SK-N-DZ (cell line): ENCODE results near the gene DAPK1.

ENCODE experiments used
- DNase-seq: peaks from one replicate; pipeline ENCODE4 v3.0.0-alpha.2; 2015; ENCODE audit warnings: low spot score

DAPK1 gene

DNA sequence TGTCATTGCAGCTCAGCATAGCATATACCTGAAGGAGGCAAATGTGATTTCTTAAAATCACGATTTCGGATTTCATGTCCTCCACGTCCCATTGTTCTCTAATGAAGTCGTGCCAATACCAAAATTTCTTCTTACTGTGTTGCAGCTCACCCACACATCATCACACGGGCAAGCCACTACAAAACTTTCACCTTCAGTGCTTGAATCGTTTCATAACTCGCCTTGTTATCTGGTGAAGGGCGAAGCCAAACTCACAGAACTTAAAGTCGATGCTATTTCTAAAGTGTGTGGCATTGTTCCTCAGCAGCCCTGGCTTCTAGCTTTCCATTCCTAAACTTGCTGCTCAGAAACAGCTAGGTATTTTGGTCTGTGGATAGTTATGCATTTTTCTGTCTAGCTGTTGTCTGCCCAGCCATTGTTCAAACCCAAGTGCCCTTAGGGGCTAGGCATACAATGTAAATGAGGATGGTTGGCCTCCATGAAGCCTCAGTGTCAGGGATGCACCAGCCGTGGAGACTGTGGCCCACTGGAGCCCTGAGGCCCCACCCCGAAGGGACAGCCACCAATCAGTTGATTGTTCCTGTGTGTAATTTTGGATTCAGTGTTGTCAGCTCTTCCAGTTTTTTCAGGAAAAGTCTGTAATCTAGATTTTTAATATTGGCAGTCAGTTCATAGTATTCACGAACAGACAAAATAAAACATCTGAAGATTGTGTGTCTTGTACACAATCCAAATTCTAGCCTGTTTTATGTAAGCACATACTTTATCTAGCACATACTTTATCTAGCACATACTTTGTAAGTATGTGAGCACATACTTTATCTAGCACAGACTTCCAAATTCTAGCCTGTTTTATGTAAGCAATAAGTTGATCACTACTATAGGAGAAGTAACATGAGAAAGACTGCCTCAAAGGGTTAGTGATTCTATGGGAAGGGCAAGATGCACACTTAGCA lies 112.8 kb downstream of the DAPK1 start:
- no peak for DNase-seq

DNA sequence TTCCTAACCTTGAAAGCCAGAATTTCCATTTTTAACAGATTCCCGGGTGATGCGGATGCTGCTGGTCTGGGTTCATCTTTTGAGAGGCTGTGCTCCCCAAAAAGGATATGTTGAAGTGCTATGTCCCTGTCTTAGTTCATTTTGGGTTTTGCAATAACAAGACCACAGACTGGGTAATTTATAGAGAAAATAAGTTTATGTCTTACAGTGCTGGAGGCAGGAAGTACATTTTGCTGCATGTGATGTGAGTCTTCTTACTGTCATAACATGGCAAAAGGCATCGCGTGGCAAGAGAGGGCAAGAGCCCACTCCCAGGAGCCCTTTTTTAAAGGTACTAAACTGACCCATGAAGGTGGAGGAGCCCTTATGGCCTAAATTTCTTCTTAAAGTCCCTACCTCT lies 114.1 kb downstream of the DAPK1 start:
- no peak for DNase-seq

DNA sequence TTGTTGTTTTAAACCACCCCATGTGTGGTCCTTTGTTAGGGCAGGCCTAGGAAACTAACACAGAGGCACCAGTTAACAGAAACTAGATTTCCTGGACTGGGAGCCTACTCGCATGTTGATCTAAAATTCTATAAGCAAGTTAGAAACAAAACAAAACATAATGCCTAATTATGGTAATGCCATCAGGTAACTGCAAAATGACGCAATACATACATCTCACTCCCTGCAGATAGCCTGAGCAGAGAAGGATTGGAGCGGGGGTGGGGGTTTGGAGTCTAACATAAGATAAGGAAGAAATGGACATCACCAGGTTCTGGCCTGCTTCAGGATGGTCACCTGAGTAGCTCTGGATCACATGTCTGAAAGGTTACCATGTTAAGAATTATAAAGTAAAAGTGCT lies 114.9 kb downstream of the DAPK1 start:
- no peak for DNase-seq

DNA sequence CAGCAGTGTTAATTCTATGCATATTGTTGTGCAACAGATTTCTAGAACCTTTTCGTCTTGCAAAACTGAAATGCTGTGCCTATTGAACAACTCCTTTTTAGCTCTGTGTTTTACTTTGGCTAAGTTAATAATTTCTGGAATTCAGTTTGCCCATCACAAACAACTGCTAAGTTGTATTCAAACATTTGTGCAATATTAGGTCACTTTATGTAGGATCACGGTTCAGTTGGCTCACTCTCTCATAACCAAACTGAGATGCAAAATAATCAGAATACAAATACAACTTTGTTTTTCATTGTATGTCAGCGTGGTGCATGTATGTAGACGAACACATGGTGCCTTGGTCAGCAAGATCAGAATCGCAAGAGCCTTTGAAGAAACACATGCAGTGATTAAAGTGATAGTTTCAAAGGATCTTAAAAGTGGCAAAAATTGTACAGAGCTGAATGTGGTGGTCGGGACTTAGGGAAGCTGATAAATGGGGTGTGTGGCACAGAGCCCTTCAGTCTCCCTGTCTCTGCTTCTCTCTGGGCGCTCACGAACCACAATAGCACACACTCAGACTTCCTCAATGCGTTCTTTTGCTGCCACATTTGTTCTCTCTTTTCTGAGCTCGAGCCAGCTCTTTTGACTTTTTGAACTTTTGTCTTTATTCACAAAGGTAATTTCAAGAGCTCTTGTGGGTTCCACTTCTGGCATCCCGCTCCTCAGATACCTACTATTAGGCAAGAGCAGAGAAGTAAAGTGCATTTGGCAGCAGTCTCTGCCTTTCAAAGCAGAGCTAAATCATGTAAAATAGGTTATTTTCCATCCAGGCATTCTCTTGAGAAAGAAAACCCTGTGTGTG lies 115.8 kb downstream of the DAPK1 start:
- DNase-seq: no peak

DNA sequence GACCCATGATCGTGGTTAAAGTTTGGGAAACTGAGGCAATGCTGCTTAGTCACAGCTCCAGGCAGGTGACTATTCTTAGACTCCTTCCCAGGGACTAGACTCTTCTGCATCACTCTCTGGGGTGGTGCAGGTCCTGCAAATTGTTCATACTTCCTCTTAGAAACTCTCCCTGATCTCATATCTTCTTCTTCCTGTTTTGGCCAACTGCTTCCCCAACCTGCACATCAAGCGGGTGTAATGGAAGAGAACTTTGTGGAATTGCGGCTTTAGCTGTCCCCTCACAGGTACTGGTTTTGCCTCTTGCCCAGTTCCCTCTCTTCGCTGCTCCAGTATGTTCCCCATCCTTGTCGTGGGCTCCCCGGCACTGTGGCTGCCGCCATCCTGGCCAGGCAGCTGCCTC lies 116.7 kb downstream of the DAPK1 start:
- DNase-seq: no peak

DNA sequence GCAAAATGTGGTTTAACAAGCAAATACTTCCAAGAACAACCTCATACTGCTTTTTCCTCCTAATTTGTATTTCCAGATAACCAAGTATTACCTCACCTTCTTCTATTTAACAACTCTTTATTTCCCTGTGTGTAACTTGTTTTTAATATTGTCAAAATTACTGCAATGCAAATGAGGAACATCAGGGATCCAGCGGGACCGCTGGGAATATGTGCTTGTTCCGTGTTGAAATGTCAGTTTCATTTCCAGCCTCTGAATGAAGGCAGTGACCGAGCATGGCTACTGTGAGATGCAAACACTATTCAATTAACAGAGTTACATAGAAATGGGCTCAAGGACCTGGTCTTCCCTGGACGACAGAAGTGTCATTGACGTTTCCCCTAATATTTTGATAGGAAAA lies 117.5 kb downstream of the DAPK1 start:
- no peak for DNase-seq

DNA sequence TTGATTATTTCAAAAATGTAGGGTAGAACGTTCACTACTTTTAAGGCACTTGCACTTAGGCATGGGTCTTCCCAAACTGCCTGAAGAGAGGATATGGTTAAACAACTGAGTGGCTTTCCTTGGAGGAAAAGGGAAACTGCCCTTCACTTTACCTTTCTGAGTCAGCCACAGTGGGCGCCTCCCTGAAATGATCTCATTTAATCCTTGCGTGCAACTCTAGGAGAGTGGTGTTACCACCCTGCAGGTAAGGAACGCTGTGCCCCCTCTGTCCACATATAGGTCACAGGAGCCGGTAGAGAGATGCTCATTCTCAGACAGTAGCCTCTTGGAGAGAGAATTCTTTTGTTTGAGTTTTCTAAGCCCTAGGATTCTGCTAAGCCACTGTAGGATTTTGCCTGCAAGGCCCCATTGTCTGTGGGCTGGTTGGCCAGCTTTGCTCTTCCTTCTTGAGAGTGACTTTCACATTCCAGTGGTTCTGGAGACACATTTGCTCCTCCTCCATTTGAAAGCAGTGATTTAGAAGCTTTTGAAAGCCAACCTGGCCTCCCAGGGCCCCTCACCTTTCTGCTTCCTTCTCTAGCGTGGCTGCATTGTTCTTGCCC lies 118.0 kb downstream of the DAPK1 start:
- no peak for DNase-seq

DNA sequence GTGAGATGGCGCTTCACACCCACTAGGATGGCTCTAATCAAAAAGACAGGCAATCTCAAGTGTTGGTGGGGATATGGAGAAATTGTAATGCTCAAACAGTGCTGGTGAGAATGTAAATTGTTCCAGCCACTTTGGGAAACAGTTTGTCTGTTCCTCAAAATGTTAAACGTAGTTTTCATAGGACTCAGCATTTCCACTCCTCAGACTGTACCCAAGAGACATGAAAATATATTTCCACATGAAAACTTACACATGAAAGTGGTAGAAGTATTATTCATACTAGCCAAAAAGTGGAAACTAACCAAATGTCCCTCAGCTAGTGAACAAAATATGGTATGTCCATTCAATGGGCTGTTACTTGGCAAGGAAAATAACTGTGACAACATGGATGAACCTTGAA lies 120.6 kb downstream of the DAPK1 start:
- DNase-seq: no peak

DNA sequence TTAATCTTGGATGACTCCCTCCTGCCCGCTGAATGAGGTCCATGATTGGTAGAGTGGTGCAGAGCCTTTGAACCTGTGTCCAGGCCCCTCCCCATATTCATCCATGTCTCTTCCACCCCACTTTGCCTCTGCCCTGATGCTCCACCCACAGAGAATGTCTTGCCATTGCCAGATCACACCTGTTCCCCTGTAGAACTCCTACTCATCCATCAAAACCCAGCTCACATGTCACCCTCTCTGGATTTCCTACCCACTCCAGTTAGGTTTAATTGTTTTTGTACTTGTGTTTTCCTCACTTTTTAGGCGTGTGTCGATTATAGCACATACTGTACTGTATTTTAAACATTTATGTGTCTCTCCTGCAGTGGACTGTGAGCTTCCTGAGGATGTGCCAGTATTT lies 121.3 kb downstream of the DAPK1 start:
- no peak for DNase-seq

DNA sequence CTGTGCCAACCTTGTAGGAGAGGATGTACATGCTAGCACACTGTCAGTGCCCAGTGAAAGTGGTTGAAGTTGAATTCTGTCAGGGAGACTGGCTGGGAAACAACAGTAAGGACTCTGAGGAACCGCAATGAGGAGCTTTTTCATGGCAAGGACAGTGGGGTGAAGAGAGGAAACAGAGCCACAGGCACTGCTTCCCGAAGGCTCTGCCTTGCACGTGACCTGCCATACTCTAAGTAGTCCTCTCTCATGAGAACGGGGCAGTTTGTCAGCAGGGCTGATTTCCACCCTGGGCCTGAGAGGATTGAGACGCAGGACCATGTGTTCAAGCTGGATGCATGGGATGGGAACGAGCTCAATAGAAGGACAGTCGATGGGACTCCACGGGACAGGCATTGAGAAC lies 121.7 kb downstream of the DAPK1 start:
- no peak for DNase-seq

DNA sequence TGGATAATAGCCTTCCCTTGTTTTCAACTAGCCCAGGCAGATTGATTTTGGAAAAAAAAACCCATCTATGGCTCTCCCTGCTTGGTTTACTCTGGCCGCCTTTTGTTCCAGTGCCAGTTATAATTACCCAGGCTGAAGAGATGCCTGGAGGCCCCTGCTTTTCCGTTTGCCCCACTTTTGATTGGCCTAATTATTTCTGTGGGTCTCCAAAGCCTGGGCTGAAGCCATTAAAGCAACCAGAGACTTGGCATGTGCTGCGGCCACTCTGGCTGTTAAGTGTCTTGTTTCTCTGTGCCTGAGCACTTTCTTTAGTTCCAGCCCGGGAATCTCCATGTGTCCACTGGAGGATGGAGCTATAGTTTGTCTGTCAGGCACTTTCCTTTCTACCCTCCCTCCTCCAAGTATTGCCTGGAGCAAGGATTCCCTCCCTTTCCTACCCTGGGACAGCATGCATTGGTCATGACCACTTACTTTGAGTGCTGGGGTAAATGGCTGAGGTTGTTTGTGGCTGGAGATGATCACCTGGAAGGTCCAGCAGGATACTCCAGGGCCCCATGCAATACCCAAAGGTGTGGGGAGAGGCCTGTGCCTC lies 123.2 kb downstream of the DAPK1 start:
- no peak for DNase-seq

DNA sequence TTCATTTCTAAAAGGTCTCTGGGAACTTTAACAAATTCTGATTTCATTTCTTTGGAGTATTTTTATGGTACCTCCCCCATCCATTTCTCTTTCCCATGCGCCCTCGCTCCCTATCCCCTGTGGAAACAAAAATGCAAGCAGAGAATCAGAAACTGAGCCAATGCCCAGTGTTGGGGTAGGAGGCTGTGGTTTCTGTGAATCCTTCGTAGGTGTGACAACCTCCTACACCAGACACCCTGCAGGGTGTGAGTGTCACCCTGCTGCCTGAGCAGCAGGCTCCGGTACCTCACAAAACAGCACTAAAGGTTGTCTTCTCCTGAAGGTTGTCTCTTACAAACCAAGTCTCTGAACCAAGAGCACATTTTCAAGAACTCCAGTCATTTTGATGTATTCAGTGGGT lies 124.4 kb downstream of the DAPK1 start:
- no peak for DNase-seq

DNA sequence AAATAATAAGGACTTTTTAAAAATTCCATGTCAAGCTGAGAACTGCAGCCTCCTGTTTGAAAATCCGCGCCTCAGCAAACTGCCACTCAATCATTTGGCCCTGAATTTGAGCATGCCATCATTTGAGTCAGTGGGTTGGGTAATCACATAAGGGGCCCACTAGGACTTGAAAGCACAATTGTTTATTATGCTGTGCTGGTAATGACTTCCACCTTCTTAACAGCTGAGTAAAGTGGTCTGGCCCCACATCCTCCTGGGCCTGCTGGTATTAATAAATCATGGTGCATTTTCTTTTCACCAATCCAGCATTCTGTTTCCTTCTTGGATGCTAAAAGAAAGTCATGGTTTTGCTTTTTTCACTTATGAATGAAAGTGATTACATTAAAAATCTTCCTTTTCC lies 125.3 kb downstream of the DAPK1 start:
- DNase-seq: no peak

DNA sequence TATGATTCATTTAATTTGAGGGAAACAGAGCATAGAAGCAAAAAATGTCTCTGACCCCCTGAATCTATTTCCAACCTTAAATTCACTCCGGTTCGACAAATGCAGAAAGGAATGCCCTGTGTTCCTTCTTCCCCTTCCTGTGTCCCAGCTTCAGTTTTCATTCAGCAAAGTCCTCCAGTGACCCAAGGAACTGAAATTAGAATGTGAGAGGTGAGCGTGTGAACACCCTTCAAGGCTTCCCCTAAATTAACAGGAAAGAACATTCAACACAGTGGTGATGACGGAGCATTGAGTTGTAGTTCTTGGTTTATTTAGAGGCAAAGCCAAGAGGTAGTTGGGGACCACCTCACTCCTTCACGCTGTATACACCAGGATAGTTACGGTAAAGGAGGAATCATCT lies 130.7 kb downstream of the DAPK1 start:
- no peak for DNase-seq

DNA sequence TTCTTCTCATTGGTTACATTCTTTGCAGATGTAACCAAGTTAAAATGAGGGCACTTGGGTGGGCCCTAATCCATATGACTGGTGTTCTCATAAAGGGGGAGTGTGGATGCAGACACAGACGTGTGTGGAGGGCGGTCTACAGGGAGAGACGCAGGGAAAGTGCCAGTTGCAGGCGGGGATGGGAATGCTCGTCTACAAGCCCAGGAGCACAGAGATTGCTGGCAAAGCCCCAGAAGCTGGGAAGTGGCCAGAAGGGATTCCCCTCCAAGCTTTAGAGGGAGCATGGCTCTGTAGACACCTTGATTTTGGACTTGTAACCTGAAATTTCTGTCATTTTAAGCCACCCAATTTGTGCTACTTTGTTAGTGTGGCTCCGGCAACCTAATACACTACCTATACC lies 131.4 kb downstream of the DAPK1 start:
- no peak for DNase-seq

DNA sequence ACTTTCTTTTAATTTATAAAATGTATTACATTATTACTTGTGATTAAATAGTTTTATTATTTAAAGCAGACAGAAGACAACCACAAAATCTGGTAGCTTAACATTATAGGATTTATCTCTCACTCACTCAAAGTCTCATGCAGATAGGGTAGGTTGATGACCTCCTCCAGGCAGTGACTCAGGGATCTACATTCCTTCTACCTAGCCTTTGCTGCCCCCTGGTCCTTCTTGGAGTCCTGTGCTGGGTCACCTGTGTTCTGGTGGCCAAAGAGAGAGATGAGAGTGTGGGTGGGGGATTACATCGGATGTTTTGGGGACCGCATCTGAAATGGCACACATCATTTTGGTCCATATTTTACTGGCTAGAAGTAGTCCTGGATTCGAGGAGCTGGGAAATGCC lies 132.6 kb downstream of the DAPK1 start:
- DNase-seq: no peak

DNA sequence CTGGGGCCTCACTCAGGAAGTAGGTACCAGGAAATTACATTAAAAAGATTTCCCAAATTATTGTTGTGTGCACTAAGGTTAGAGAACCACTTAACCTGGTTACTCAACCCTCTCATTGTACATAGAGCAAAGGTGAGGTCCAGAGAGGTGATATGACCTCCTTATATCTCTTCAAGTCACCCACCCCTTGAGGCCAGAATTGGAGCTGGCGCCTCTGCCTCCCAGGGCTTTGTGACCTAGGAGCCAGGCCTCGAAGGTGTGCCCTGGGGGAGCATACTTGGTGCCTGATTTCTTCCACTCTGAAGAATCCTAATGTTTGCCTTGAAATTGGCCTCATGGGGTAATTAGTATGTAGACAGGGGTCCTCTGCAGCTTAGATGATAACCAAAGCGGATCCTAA lies 133.2 kb downstream of the DAPK1 start:
- no peak for DNase-seq

DNA sequence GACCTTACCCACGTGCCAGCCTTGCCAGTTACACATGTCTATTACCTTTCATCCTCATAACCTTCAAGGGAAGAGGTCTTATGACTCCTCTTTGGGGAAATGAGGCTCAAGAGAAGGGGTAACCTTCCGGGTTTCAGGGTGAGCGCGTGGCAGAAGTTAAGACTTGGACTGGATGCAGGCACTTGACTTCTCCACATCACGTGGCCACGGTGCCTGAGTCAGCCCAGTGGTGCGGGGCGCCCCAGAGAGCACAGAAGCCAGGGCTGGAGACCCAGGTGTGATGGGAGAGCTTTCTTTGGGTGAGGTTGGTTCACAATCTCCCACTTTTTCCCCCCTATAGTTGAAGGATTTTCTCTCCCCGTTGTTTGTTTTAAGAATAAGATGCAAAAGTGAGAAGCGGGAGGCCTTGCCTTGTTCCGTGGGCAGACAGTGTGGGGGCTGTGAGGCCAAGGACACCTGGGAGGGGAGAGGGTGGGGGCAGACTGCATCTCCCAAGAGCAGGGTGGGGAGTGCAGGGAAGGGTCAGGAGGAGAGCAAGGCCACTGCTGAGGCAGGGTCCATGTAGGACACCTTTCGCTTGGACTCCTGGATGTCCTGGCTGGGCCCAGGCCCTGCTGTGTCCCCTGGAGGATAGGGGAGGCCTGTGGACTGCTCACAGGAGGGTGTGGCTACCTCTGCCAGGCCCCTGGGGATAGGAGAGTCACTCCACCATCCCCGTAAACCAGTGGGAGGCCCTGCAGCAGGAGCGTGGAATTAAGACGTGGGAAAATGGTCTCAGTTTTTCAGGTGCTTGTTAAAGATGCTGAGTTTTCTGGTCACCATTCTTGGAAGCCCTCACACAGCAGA lies 138.2 kb downstream of the DAPK1 start:
- no peak for DNase-seq

DNA sequence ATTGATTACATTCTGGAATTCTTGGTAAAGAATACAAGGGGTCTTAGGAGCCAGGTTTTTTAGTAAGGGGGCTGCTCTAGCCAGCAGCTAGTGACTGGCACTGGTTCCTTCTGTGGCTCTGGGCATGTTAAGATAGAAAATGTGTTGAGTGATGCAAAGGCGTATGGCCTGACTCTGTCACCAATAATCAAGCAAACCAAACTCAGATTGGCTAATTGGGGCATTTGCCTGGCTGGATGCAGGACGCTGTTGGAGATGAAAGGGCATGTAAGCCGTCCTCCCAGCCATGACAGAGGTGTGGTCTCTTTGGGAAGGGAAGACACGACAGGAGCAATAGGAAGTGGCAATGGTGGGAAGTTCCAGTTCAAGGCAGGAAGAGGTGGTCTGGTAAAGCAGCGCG lies 140.6 kb downstream of the DAPK1 start:
- DNase-seq: no peak

DNA sequence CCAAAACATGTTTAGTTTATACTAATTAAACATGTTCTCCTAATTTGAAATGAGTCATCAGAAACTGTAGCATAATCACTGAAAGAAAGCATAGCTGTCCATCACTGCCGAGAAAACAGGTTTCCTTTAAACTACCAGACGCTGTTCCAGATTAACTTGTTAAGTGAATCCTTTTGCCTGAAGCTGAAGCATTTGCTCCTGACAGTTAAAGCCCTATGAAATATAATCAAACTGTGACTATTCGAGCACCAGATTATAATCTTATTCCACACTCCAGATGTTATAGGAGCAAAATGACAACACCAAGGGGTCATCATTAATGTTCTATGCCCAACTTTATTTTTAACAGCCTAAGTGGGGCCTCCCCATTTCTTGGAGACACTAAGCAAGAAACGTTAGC lies 142.3 kb downstream of the DAPK1 start:
- no peak for DNase-seq

DNA sequence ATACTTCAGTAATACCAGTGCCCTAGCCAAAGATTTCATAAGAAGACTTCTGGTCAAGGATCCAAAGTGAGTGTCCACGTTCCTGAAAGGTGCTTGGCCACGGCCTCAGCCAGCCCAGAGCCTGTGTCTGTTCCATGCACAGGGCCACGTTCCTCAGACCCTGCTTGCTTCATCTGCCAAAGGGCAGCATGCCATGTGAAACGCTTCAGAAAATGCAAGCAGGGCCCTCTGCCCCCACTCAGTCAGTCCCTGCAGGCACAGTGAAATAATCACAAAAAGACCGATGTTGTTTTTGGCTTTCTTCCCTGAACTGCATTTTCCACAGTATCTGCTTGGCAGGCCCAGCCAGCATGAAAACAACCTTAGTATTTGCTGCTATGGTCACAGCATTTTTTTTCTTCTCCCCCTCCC lies 142.7 kb downstream of the DAPK1 start:
- DNase-seq: no peak
